H1 (cell line): ENCODE results near the gene CD14. TPM values are rescaled to one million over a fixed set of nuclear protein-coding genes. Genes with fewer than 3 reads are reported as not detected.

Experiments
- CTCF ChIA-PET: fragments of 300-600 bp; sonication (Branson Sonifier 250); formaldehyde crosslinking; loops from one replicate; lab custom pipeline; 2021; ENCODE audit not compliant: partially characterized antibody; lab: Charles Lee
- POLR2A ChIA-PET: fragments of 300-600 bp; sonication (Branson Sonifier 250); formaldehyde crosslinking; loops from one replicate; lab custom pipeline; 2021; ENCODE audit warnings: inconsistent platforms; ENCODE audit not compliant: partially characterized antibody; lab: Charles Lee
- DNase-seq, 2 experiments: peaks; one replicate each; pipeline versions ENCODE4 v3.0.0 to v3.0.0-alpha.2; 2010 to 2022; ENCODE audit warnings: low spot score in 2 of 2, low read depth in 1 of 2, mixed read lengths in 1 of 2
- FAIRE-seq: peaks from 2 replicates; lab custom pipeline; 2011; peaks lifted over from hg19 to GRCh38; lab: Jason Lieb, UNC
- H2AFZ ChIP-seq: 2 replicates; pipeline ENCODE4 v1.8.1; 2012; ENCODE audit warnings: low read length, inconsistent platforms
- H2AK5ac ChIP-seq: 2 replicates; pipeline ENCODE4 v1.6.1; 2013; ENCODE audit warnings: low read depth, low read length
- H2BK120ac ChIP-seq: replicated peaks from 2 replicates; pipeline ENCODE3; 2013; ENCODE audit warnings: low read depth, low read length, inconsistent platforms
- H2BK12ac ChIP-seq: 2 replicates; pipeline ENCODE4 v1.6.1; 2013; ENCODE audit warnings: low read depth, low read length
- H2BK15ac ChIP-seq: 2 replicates; pipeline ENCODE4 v1.6.1; 2013; ENCODE audit warnings: low read length
- H2BK20ac ChIP-seq: 2 replicates; pipeline ENCODE4 v1.6.1; 2013; ENCODE audit warnings: low read length
- H2BK5ac ChIP-seq: 2 replicates; pipeline ENCODE4 v1.6.1; 2013; ENCODE audit warnings: low read depth, low read length
- H3K14ac ChIP-seq: 2 replicates; pipeline ENCODE4 v1.6.1; 2013; ENCODE audit warnings: inconsistent platforms; ENCODE audit not compliant: insufficient read length
- H3K18ac ChIP-seq: 2 replicates; pipeline ENCODE4 v1.6.1; 2013; ENCODE audit warnings: low read length; ENCODE audit errors: extremely low read depth
- H3K23ac ChIP-seq: 2 replicates; pipeline ENCODE4 v1.6.1; 2013; ENCODE audit warnings: inconsistent platforms; ENCODE audit not compliant: insufficient read length
- H3K23me2 ChIP-seq: 2 replicates; pipeline ENCODE4 v1.6.1; 2013; ENCODE audit warnings: low read depth, low read length
- H3K27ac ChIP-seq: 2 replicates; pipeline ENCODE4 v1.6.1; 2011; ENCODE audit warnings: low read depth, low read length, inconsistent platforms
- H3K27me3 ChIP-seq, 4 experiments: replicated peaks in 1 of 4; 1 replicate in 1 of 4; 2 replicates in 3 of 4; pipeline versions ENCODE4 v1.6.1 to v1.8.1; 2011 to 2013; ENCODE audit warnings: low read length in 3 of 4, mild to moderate bottlenecking in 3 of 4, inconsistent platforms in 2 of 4, mixed read lengths in 2 of 4, moderate library complexity in 1 of 4; ENCODE audit not compliant: control insufficient read depth in 3 of 4, insufficient read depth in 3 of 4; ENCODE audit errors: extremely low read depth in 1 of 4
- H3K36me3 ChIP-seq, 4 experiments: 2 replicates each; pipeline versions ENCODE4 v1.6.1 to v1.8.1; 2011 to 2013; ENCODE audit warnings: mild to moderate bottlenecking in 4 of 4, low read length in 3 of 4, moderate library complexity in 2 of 4, control low read depth in 1 of 4, inconsistent platforms in 1 of 4; ENCODE audit not compliant: insufficient read depth in 4 of 4, control insufficient read depth in 2 of 4
- H3K4ac ChIP-seq: replicated peaks from 2 replicates; pipeline ENCODE3; 2013; ENCODE audit warnings: low read length, low read depth, mixed read lengths, inconsistent platforms; ENCODE audit not compliant: insufficient read length
- H3K4me1 ChIP-seq, 4 experiments: replicated peaks in 1 of 4; 1 replicate in 1 of 4; 2 replicates in 3 of 4; pipeline versions ENCODE4 v1.6.1 to v1.8.1; 2011 to 2013; ENCODE audit warnings: low read length in 3 of 4, inconsistent platforms in 2 of 4, mixed read lengths in 1 of 4; ENCODE audit not compliant: insufficient read depth in 4 of 4, control insufficient read depth in 3 of 4
- H3K4me2 ChIP-seq, 2 experiments: 2 replicates each; pipeline versions ENCODE4 v1.6.1 to v1.8.1; 2011 to 2013; ENCODE audit warnings: low read depth in 2 of 2, low read length in 2 of 2, control low read depth in 1 of 2, inconsistent platforms in 1 of 2, mild to moderate bottlenecking in 1 of 2; ENCODE audit not compliant: insufficient read depth in 1 of 2
- H3K4me3 ChIP-seq, 4 experiments: fragments of 200-600, 300-600 bp in 1 of 4; sonication (generic), shearing (Covaris generic), sonication (Bioruptor Twin) in 1 of 4; 2 replicates each; pipeline versions ENCODE4 v1.5.1 to v1.8.1; 2011 to 2016; ENCODE audit warnings: low read length in 4 of 4, low read depth in 3 of 4, control low read depth in 2 of 4, inconsistent platforms in 2 of 4, mild to moderate bottlenecking in 2 of 4, mixed read lengths in 1 of 4, moderate library complexity in 1 of 4; ENCODE audit not compliant: insufficient read depth in 2 of 4; ENCODE audit errors: extremely low read depth in 1 of 4
- H3K56ac ChIP-seq: replicated peaks from 2 replicates; pipeline ENCODE3; 2013; ENCODE audit warnings: low read depth, mild to moderate bottlenecking, mixed read lengths, low read length, inconsistent platforms; ENCODE audit not compliant: insufficient read length
- H3K79me1 ChIP-seq: 2 replicates; pipeline ENCODE4 v1.6.1; 2013; ENCODE audit warnings: low read depth, low read length, control low read depth
- H3K79me2 ChIP-seq, 2 experiments: 2 replicates each; pipeline versions ENCODE4 v1.6.1 to v1.8.1; 2012 to 2013; ENCODE audit warnings: low read length in 2 of 2, mild to moderate bottlenecking in 2 of 2, inconsistent platforms in 1 of 2; ENCODE audit not compliant: insufficient read depth in 2 of 2, control insufficient read depth in 1 of 2
- H3K9ac ChIP-seq, 4 experiments: replicated peaks in 1 of 4; 1 replicate in 1 of 4; 2 replicates in 3 of 4; pipeline versions ENCODE4 v1.6.1 to v1.8.1; 2011 to 2013; ENCODE audit warnings: low read depth in 3 of 4, low read length in 3 of 4, control low read depth in 2 of 4, mild to moderate bottlenecking in 2 of 4, moderate library complexity in 2 of 4, inconsistent platforms in 1 of 4; ENCODE audit errors: extremely low read depth in 1 of 4
- H3K9me3 ChIP-seq, 2 experiments: 2 replicates each; pipeline versions ENCODE4 v1.6.1 to v1.8.1; 2012 to 2013; ENCODE audit warnings: mild to moderate bottlenecking in 2 of 2, moderate library complexity in 2 of 2, control low read depth in 1 of 2, inconsistent platforms in 1 of 2, low read depth in 1 of 2, low read length in 1 of 2, mixed read lengths in 1 of 2; ENCODE audit not compliant: insufficient read depth in 2 of 2
- H4K20me1 ChIP-seq, 2 experiments: replicated peaks in 1 of 2; 2 replicates each; pipeline versions ENCODE3 to v1.8.1; 2011 to 2013; ENCODE audit warnings: inconsistent platforms in 2 of 2, low read length in 2 of 2, mild to moderate bottlenecking in 1 of 2; ENCODE audit not compliant: insufficient read depth in 2 of 2, control insufficient read depth in 1 of 2
- H4K5ac ChIP-seq: 2 replicates; pipeline ENCODE4 v1.6.1; 2013; ENCODE audit warnings: low read length, low read depth, mixed read lengths, inconsistent platforms; ENCODE audit not compliant: insufficient read length
- H4K8ac ChIP-seq: 2 replicates; pipeline ENCODE4 v1.8.0; 2013; ENCODE audit warnings: mild to moderate bottlenecking, moderate library complexity, low read length, inconsistent platforms; ENCODE audit not compliant: insufficient read depth; ENCODE audit errors: extremely low read depth
- H4K91ac ChIP-seq: replicated peaks from 2 replicates; pipeline ENCODE3; 2013; ENCODE audit warnings: low read length, mixed read lengths, inconsistent platforms; ENCODE audit not compliant: insufficient read length
- HDAC2 ChIP-seq, 2 experiments: fragments of 300-600 bp in 1 of 2; sonication (generic) in 1 of 2; IDR thresholded peaks; 2 replicates each; pipeline ENCODE4 v1.6.1; 2011 to 2012; ENCODE audit warnings: low read depth in 2 of 2, low read length in 2 of 2, mild to moderate bottlenecking in 2 of 2, moderate library complexity in 2 of 2, borderline replicate concordance in 1 of 2, inconsistent platforms in 1 of 2
- KDM1A ChIP-seq: fragments of 200-600, 300-600 bp; sonication (generic); IDR thresholded peaks from 2 replicates; pipeline ENCODE4 v1.7.1; 2016; ENCODE audit warnings: mild to moderate bottlenecking, low read length, borderline replicate concordance
- NANOG ChIP-seq: IDR thresholded peaks from 2 replicates; pipeline ENCODE4 v1.6.1; 2011; ENCODE audit warnings: low read length, low read depth, mild to moderate bottlenecking, inconsistent platforms; ENCODE audit not compliant: insufficient read depth, poor library complexity, severe bottlenecking
- NRF1 ChIP-seq: IDR thresholded peaks from 2 replicates; pipeline ENCODE4 v1.6.1; 2011; ENCODE audit warnings: mild to moderate bottlenecking, low read depth, low read length, improper control_type of control experiment
- POLR2A ChIP-seq, 2 experiments: IDR thresholded peaks; 1 replicate in 1 of 2; 2 replicates in 1 of 2; pipeline ENCODE4 v1.6.1; 2011; ENCODE audit warnings: low read depth in 2 of 2, low read length in 2 of 2, mild to moderate bottlenecking in 2 of 2; ENCODE audit errors: control extremely low read depth in 1 of 2
- RFX5 ChIP-seq: IDR thresholded peaks from 2 replicates; pipeline ENCODE4 v1.6.1; 2011; ENCODE audit warnings: low read depth, low read length, improper control_type of control experiment, borderline replicate concordance
- SAP30 ChIP-seq: fragments of 300-600 bp; sonication (generic); IDR thresholded peaks from 2 replicates; pipeline ENCODE4 v1.7.1; 2012; ENCODE audit warnings: low read length, moderate library complexity, mild to moderate bottlenecking, inconsistent platforms; ENCODE audit not compliant: insufficient read depth, insufficient replicate concordance
- SP4 ChIP-seq: IDR thresholded peaks from 2 replicates; pipeline ENCODE4 v1.6.1; 2012; ENCODE audit warnings: low read length, inconsistent platforms
- SUZ12 ChIP-seq: fragments of 200-600 bp; sonication (generic); IDR thresholded peaks from 2 replicates; pipeline ENCODE4 v1.6.1; 2012; ENCODE audit warnings: mild to moderate bottlenecking, inconsistent platforms, low read length, moderate library complexity, mixed read lengths
- WGBS, 2 experiments: shearing (Covaris generic) in 1 of 2; methylation state at CpG; one replicate each; pipeline versions ENCODE4 v1.1.6 to v1.1.7; 2013 to 2015; ENCODE audit warnings: low lambda C conversion rate in 2 of 2, mixed read lengths in 2 of 2, inconsistent platforms in 1 of 2, low coverage in 1 of 2, missing lambda C conversion rate in 1 of 2; ENCODE audit not compliant: insufficient replicate concordance in 2 of 2, insufficient coverage in 1 of 2, insufficient read length in 1 of 2; ENCODE audit errors: extremely low coverage in 1 of 2, missing lambda C conversion rate in 1 of 2; 5-methylcytosine and 5-hydroxymethylcytosine counted together
- polyA plus RNA-seq, 7 experiments: library from polyadenylated mRNA; depleted of rRNA in 3 of 7; stranded (reverse) in 5 of 7; unstranded in 2 of 7; fragments of >200 nt in 5 of 7; fragments of 200-250 nt in 2 of 7; gene quantifications; 1 replicate in 5 of 7; 2 replicates in 1 of 7; 4 replicates in 1 of 7; pipeline versions ENCODE4 v1.2.1 to v1.2.3, GENCODE V29; 2011 to 2013; ENCODE audit warnings: missing spikeins in 2 of 7, mixed read lengths in 2 of 7
- total RNA-seq: library from RNA; stranded (reverse); fragmentation: NEBNext Ultra II Directional; extraction: Animal tissue kit (Norgen Biotek cat#: 25700); gene quantifications from 2 replicates; pipeline ENCODE4 v1.2.1, GENCODE V29; 2021
- TF ChIP-seq, protein P1 (sequence below): IDR thresholded peaks from 2 replicates; pipeline ENCODE4 v1.6.1; 2012; ENCODE audit warnings: inconsistent platforms

CD14 gene
- total and polyA plus RNA-seq, 2 of the 8 experiments (the other 6 are each of a cell fraction or from before 2014, with no cell fraction given), result 0.15 TPM; not detected in 1

DNA sequence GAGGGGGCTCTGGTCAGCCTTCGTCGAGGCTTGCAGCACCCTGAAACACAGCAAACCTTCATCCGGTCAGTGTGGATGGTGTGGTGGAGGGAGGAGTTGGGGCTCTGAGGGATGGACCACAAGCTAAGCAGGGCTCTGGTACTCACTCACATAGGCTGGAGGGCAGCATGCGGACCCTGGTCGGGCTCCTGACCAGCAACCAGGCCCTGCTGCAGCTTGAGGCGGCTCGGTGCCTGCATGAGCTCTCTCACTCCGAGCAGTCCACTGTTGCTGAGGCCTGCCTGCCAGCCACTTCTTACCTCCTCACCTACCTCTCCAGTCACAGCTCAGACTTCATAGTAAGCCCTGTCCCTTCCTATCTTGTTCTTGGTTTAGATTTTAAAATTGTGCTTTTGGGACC, 8.7 kb upstream of the CD14 start:
- Histone ChIP-seq H4K5ac (no peak overlapping the region), H2BK5ac (no peak overlapping the region), H3K27ac (no peak overlapping the region), H3K27me3 (no peaks in the 10 kb centered on the region), H3K4me2 (no peak overlapping the region), H3K56ac (no peak overlapping the region), H3K9ac (no peak overlapping the region), H3K4me3 (no peak overlapping the region), H4K8ac (no peak overlapping the region), H3K79me2 (peaks cover under 1 to 15% of the 10 kb centered on the region in 2 experiments; a peak in 3 of 4 replicates), H2BK12ac (no peak overlapping the region), H2BK20ac (no peak overlapping the region), H3K14ac (no peak overlapping the region), H3K9me3 (no peaks in the 10 kb centered on the region), H3K18ac (no peak overlapping the region), H3K4ac (no peak overlapping the region), H3K36me3 (peaks cover 12 to 38% (median 26%) of the 10 kb centered on the region in 4 experiments), H4K91ac (no peak overlapping the region), H2BK15ac (no peak overlapping the region), H2AK5ac (no peak overlapping the region), H3K4me1 (peaks cover 0 to 4% (median 3%) of the 10 kb centered on the region in 4 experiments; a peak in 4 of 7 replicates), H2AFZ (no peak overlapping the region), H3K23ac (no peak overlapping the region), H3K79me1 (no peaks in the 10 kb centered on the region; the same call in 1 of the 2 replicates), H4K20me1 (peaks cover 0 to 3% of the 10 kb centered on the region in 2 experiments), H2BK120ac (no peak overlapping the region), H3K23me2 (peaks cover 7% of the 10 kb centered on the region; the same call in 1 of the 2 replicates)
- CTCF ChIA-PET, result interaction anchor here (1.1 to 1.8 kb wide), 2 partner anchors 21 to 93 kb away, joined by 4 to 9 read pairs; partner anchors contain the start of gene EIF4EBP3
- no peak for TF ChIP-seq HDAC2 (IDR thresholded peaks at IDR 0.05; ENCODE audit: borderline replicate concordance in 1 of 2, low read depth in 2 of 2, low read length in 2 of 2)
- no peak for TF ChIP-seq SP4
- TF ChIP-seq POLR2A (IDR thresholded peaks at IDR 0.05; ENCODE audit: control extremely low read depth in 1 of 2, low read depth in 2 of 2, low read length in 2 of 2), result no peak
- TF ChIP-seq, protein P1, sequence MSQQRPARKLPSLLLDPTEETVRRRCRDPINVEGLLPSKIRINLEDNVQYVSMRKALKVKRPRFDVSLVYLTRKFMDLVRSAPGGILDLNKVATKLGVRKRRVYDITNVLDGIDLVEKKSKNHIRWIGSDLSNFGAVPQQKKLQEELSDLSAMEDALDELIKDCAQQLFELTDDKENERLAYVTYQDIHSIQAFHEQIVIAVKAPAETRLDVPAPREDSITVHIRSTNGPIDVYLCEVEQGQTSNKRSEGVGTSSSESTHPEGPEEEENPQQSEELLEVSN, result no peak
- TF ChIP-seq NRF1, result no peak
- no peak for TF ChIP-seq KDM1A
- TF ChIP-seq NANOG, result no peak
- no peak for TF ChIP-seq SUZ12
- TF ChIP-seq SAP30, result no peak
- TF ChIP-seq RFX5, result no peak
- FAIRE-seq (no peak), DNase-seq (no peak)
- WGBS, 2 experiments, result 94% methylated on average over 8 of the region's 8 CpGs; no CpG with 5 or more reads in 1 of the 2 experiments
- POLR2A ChIA-PET, result interaction anchor here (0.9 to 7.9 kb wide), 6 partner anchors 31 to 241 kb away, joined by 4 to 78 read pairs (median 6); partner anchors contain the start of genes DND1, EIF4EBP3, SRA1 and ZMAT2
